Measurements from ENCODE around the gene HSD17B12.

The HSD17B12 gene

DNA sequence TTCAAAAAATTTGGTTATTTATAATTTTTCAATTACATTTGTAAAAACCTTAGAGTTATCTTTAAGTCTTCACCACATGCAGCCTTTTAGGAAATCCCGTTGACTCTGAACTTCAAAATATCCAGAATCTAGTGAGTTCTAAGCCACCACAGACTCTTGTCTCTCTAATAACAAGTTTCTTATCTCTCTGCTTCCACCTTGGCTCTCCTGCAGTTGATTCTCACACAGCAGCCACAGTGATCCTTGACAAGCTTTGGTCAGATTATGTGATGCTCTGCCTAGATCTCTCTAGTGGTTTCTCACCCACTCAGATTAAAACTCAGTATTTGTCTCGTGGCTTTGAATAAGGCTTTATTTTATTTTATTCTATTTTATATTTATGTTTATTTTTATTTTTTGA lies 8.6 kb downstream of the HSD17B12 start:
- DNase-seq: no peak

DNA sequence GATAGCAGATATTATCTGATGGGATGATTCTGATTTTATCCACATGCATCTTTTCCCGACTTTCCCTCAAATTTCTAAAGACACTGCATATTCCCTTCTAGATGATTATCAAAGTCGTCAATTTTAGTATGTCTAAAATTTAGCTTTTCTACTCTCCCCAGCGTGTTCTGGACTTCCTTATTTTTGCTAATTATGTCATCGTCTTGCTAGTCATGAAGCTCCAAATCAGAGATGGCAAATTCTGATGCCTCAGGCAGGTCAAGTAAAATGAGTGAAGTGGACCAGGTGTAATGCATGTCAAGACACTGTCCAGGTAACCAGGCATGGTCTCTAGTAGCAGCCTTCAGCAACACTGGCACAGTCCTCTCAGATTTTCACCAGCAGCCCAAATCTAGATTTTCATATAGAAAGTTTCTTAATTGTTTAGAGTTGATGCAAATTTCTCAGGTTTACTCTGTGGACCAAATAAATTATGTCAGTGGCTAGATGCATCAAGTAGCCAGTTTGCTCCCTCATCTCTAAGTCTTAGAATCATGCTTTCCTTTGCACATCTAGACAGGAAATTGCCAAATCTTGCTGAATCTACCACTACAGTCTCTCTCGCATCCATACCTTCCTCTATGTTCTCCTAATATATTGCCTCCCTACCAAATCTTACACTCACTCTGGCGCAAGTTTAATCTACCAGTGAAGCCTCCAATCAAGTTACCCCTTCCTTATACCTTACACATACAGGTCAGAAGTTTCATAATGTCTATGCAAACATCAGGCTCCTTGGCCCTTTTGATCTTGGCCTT lies 10.6 kb downstream of the HSD17B12 start:
- no peak for DNase-seq

DNA sequence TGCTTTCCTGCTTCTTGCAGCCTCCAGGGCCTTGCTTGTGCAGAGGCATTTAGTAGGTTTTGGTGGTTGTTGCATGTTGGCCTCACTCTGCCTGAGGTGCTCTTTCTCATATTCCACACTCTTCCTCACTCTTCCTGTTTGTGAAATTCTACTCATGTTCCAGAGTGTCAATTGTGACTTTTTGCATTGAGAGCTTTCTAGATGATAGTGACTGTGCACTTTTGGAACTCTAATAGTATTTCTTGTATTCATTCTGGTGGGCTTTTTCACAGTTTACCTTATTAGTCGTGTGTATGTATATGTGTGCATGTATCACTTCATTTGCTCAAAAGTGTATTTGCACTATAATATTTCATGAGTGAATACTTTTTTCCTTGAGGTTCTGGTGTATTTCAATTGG lies 11.3 kb downstream of the HSD17B12 start:
- no peak for DNase-seq

DNA sequence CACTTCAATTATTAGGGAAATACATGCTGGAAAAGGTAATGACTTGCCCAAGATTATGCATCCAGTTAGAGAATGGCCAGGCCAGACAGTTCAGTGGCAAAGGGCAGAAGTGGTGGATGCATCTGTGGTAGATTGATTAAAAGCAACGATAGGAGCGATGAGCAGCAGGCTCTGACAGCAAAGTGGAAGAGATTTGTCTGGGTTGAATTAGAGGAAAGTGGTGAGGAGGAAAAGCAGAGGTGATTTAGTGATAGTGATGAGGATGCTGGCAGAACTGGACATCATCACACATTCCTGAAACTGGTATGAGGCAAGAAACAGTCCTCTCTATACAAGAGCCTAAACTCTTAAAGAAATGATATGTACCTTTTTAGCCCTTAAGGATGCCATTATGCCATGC lies 12.5 kb downstream of the HSD17B12 start:
- DNase-seq: no peak

DNA sequence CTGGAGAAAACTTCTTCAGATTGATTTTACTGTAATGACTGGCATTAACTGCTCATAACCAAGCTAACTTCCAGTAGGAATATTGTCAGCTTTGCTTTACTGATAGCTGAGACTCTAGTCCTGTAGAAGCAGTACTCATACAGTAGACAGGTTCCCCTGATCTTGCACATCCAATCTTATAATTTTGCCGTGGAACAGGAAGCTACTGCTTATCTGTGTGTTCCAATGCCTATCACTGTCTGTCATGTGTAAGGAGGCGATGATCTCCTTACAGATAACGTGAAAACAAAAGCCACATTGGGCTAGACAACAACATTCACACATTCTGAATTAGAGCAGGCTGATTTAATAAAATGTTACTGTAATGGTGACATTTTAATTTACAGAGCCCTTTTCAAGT lies 13.2 kb downstream of the HSD17B12 start:
- DNase-seq: no peak

DNA sequence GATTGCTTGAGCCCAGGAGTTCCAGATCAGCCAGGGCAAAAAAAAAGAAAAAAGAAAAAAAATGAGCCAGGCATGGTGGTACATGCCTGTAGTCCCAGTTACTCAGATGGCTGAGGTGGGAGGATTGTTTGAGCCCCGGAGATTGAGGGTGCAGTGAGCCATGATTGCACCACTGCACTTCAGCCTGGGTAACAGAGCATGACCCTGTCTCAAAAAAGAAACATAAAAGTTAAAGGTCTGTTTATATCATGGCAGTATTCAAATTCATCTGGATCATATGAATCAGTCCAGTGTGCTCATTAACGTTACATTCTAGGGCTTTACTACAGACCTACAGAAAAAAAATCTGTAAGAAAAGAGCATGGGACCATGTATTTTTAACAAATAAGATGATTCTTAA lies 13.9 kb downstream of the HSD17B12 start:
- no peak for DNase-seq

DNA sequence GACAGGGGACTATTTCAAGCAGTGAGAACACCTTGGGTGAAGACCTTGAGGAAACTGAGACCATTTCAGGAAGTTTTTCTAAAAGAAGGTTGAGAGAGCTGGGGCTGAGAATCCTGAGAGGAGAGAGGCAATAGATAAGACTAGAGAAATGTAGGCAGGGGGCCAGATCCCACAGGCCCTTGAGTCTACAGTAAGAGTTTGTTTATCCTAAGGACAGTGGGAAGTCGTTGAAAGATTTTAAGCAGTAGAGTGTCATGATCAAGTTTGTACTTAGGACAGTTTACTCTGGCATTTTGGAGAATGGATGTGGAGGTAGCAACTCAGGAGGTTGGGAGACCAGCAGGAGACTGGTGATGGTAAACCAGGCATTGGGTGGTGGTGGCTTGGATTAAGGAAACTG lies 17.1 kb downstream of the HSD17B12 start:
- no peak for DNase-seq

DNA sequence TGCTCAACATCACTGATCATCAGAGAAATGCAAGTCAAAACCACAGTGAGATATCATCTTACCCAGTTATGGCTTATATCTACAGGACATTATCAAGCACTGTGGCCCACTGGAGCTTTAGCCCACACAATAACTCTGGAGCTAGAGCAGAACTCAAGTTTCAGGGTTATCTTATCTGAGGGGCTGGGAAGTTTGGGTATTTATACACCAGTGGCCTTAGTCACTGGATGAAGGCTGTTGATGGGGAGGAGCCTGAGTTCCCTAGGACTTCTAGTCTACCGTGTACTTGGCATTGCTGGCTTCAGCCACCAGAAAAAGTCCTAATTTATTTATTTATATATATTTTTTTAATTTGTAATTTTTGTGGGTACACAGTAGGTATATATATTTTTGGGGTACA lies 19.3 kb downstream of the HSD17B12 start:
- no peak for DNase-seq

DNA sequence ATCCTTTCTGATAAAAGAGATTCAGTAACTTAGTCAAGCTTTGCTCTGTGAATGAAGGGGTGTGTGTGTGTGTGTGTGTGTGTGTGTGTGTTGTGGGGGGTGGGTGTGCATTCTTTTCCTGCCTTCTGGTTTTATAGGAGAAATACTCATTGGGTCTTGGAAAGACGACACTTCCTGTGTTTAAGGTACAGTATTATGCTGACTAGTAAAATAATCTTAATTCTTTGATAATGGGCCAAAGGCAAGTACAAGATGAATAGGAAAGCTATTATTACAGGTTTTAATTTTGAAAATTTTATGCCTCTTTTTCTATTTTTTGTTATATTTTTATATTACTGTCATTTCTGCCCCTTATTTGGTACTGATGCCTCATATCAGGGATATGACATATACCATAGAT lies 26.1 kb downstream of the HSD17B12 start:
- no peak for DNase-seq

DNA sequence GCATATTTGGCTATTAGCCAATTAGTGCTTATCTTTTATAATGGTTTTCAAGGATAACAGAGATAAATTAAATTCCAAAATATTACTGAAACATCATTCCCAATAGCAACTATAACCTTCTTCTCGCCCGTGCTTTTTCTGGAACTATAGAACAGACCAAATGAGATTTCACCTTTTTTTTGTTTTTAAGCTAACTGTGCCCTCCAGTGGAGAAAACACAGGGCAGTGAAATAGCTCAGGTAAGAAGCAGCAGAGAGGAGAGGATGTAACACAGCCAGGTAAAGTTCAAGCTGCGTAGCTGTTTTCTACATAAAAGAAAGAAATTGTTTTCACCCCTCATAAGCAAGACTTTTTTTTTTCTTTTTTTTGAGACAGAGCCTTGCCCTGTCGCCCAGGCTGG lies 28.2 kb downstream of the HSD17B12 start:
- DNase-seq: no peak

DNA sequence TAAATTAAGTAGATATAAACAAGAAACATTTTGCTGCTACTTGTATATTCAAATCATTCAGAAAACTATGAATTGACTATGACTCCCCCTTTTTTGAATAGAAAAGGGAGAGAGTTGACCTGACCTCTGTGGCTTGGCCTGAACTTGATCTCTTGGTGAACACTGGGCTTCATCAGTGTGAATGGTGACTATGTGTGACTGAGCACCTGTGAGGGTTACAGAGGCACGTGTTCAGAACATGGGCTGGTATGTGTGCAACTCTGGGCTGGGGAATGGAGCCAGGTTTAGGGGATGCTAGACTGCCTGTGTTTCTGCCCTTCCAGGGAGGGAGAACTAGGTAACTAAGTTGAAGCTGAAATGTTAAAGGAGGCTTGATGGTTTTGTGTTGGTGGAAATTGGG lies 29.2 kb downstream of the HSD17B12 start:
- DNase-seq: no peak

DNA sequence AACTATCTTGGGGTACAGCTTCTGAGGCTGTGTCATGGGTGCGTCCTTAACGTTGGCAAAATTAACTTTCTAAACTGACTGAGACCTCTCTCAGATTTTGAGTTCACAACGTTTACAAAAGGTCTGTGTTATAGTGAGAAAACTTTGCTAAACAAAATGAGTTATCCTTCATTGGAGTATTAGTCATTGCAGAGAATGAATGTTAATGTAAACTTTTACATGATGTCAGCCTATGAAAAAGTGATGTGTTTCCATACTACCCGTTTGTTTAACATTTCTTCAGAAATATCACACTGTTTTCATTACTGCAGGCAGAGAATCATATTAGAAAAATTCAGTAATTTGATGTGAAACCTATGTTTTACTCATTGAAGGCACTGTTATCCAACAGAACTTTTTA lies 32.1 kb downstream of the HSD17B12 start:
- no peak for DNase-seq

DNA sequence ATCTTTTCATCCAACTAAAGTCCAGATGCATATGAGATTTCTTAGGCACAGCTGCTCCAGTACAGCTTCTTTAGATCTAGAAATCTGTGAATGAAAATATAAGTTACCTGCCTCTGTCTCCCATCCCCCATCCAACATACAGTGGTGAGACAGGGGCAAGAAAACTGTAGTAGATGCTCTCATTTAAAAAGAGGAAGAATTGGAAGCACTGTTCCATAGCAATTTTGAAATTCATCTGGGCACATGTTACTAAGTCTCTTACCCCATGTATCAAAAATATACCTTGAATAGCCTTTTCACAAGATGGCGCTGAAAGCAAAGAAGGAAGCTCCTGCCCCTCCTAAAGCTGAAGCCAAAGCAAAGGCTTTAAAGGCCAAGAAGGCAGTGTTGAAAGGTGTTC lies 37.8 kb downstream of the HSD17B12 start:
- no peak for DNase-seq

DNA sequence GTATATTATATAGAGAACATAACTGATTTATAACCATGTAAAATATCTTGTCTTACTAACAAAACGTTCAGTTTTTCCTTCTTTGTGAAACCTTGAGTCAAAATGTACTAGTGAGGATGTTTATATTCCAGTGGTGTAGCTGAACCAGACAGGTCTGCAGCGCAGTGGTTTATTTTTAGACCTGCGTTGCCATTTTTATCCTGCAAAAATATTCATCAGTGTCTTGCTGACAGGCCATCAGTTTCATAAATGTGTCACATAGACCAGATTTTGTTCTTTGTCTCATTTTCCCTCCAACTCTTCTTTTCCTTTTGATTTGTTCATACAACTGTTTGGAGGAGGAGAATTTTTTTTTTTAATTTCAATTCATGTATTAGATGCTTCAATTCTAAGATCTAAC lies 43.1 kb downstream of the HSD17B12 start:
- DNase-seq: no peak

DNA sequence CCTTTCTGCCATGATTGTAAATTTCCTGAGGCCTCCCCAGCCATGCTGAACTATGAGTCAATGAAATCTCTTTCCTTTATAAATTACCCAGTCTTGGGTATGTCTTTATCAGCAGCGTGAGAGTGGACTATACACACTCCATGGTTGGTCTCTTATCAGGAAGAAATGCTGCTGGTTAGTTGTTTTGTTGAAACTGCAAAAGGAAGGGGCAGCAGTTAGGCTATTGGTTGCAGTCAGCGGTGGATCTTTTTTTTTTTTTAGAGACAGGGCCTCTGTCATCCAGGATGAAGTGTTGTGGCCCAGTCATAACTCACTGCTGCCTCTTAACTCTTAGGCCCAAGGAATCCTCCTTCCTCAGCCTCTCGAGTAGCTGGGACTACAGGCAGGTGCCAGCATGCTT lies 51.7 kb downstream of the HSD17B12 start:
- no peak for DNase-seq

DNA sequence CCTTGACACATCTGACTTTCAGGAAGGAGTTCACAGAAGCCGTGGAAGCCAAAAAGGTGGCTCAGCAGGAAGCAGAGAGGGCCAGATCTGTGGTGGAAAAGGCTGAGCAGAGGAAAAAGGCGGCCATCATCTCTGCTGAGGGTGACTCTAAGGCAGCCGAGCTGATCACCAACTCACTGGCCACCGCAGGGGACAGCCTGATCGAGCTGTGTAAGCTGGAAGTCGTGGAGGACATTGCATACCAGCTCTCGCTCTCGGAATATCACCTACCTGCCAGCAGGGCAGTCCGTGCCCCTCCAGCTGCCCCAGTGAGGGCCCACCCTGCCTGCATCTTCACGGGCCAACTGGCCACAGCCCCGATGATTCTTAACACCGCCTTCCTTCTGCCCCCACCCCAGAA lies 53.7 kb downstream of the HSD17B12 start:
- DNase-seq: no peak

DNA sequence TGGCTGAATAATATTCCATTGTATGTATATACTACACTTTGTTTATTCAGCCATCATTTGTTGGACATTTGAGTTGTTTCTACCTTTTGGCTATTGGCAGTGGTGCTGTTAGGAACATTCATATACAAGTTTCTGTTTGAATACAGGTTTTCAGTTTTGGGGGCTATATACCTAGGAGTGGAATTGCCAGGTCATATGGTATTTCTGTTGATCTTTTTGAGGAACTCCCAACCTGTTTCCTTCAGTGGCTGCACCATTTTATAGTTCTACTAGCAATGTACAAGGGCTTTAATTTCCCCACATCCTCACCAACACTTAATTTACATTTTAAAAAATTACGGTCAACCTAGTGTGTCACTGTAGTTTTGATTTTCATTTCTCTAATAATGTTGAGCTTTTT lies 54.6 kb downstream of the HSD17B12 start:
- DNase-seq: no peak

DNA sequence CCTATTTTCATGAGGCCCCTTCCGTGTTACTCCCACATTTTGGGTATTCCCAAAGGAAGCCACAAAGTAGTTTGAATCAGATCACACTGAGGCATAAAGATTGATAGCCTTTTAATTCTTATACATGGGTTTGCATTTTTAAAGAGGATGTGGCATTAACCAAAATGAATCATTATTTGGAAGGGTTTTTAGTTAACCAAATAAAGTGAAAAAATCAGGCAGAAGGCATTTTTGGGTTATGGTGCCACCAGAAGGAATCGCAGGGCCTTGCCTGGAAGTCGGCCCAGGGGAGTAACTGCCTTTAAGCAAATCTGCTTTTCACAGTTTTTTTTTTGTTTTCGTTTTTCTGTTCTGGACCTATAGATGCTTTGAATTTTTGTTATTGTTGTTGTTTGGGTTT lies 55.4 kb downstream of the HSD17B12 start:
- no peak for DNase-seq

DNA sequence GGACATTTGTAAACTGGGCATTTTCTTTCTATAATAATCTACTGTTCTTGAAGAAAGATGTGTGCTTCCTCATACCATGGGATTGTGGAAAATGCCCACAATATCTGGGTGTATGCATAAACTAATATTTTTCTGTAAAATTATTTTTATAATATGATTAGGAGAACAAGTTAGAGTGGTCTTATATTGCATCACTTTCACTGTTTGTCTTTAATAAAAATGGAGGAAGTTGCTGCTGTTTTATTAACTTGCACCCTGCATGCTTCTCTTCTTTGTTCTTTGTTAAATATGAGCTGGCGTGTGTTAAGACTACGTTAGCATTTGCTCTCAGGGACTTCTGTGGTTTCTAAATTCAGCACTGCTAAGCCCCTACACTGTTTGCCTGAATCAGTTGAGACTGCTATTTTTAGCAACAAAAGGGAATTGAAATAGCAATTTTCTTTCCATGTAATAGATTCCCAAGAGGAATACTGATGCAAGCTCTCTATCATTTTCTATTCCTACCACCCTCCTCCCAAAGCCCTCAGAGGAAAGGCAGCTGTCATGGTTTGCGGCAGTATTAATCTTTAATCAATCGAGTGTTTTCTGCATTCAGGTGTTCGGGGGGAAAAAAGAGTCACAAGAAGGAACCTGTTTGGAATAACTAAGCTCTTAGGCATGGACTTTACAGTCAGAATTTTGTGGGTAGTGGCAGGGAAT lies 56.1 kb downstream of the HSD17B12 start:
- DNase-seq: no peak

DNA sequence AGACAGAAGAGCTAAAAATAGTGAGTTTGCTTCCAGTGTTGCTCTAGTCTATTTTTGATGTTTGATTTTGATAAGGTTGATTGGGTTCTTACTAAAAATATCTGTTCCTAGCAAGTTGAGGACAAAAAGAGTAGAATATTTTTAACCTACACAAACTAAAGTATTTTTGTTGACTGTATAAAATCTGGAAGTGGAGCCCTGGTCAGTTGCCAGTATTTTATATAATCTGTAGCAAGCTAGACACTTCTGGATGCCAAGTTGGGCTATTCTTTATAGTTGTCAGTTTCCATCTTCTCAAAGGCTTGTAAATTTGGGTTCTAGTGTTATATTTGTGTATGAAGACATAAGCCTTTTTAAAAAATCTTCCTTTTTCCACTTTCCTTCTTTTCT lies 56.7 kb downstream of the HSD17B12 start:
- no peak for DNase-seq

DNA sequence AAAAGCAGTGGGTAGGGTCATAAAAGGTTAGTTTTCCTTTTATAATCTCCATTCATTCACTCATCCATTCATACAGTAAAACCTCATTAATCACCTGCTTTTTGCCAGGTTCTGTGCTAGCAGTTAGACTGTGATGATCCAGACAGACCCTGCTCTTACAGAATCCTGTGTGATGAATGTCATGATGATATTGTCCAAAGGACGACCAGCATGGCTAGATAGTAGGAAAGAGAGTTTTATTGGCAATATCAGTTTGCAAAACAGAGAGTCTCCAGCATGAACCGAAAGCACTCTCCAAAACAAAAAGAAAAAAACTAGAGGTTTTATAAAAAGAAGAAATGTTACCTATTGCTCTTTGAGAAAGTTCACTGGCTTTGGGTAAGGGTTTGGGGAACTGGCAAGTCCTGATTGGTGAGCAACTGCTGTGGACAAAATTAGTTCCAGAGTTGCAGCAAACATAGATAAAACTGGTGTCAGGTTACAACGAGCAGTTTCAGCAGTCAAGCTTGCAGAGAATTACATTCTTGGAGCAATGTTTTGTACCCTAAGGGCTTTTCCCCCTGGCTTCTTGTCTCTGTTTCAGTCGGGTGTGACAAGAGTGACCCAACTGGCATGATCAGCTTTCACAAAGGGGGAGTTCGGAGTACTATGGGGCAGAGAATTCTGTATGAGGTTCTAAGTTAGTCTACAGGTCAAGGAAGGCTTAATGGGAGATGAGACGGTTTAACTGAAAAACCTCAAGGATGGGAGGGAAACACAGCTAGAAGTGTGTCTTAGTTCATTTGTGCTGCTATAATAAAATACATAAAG lies 58.3 kb downstream of the HSD17B12 start:
- DNase-seq: no peak

DNA sequence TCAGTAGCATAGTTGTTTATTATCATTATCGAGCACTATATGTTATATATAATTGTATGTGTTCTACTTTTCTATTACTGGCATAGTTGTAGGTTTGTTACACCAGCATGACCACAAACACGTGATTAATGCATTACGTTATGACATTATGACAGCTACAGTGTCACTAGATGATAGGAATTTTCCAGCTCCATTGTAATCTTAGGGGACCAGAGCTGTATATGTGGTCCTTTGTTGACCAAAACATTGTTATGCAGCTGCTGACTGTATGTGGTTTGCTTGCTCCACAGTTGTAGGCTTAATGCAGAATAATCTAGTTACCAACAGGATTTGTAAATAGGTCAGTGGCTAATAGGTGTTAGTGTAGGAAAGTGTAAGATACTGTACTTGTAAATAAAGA lies 66.1 kb downstream of the HSD17B12 start:
- no peak for DNase-seq

DNA sequence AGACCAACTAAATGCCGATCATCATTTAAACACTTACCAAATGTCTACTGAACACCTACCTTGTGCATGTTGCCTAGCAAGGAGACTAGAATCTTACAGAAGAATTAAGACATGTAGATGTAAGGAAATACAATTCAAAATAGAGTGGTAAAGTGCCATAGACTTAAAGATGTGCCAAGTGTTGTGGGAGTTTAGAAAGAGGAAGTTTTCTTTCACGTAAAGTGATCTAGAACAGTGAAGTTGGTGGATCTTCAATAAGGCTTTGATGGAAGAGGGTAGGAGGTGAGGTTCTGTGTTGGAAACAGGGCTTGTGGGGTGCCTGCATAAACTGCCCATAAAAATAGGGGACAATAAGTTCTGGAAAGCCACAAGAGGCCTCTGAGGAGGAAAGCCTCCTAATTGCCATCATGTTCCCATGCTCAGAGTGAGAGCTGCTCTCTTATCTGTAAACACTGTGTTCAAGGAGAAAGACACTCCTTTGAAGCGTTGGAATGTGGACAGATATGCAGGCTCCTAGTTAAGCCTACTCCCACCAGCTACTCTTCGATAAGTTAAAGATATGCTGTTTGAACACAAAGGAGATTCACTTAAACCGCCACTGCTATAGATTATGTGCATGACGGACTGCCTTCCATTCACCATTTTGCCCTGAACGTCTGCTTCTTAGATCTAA lies 66.7 kb downstream of the HSD17B12 start:
- DNase-seq: no peak
